HG03025 (cell line): ENCODE results near the gene LLCFC1.

Source experiments
- ATAC-seq: cut with Tn5 transposase; IDR thresholded peaks from one replicate; pipeline ENCODE4 v1.9.1; 2021; ENCODE audit warnings: mild to moderate bottlenecking, moderate library complexity; ENCODE audit not compliant: unreplicated experiment, low FRiP score

The LLCFC1 gene

GRCh38 chr7:142939226-142939910, at the start of gene LLCFC1:
LLCFC1 (plus strand) TSS chr7:142939484; CDS start chr7:142939622, 138 bp downstream.
- no peak for ATAC-seq

- ATAC-seq, result no peak
Measured at GRCh38 chr7:142889816-142890215, 49.5 kb upstream of the LLCFC1 start.

- ATAC-seq, result no peak
Measured at GRCh38 chr7:142890874-142891485, 48.3 kb upstream of the LLCFC1 start.

- no peak for ATAC-seq
Measured at GRCh38 chr7:142891490-142892082, 47.7 kb upstream of the LLCFC1 start.

GRCh38 chr7:142892951-142893350, 46.3 kb upstream of the LLCFC1 start:
- ATAC-seq, result no peak

GRCh38 chr7:142894112-142894984, 44.9 kb upstream of the LLCFC1 start:
- ATAC-seq, result no peak

- ATAC-seq, result no peak
Measured at GRCh38 chr7:142894985-142895593, 44.2 kb upstream of the LLCFC1 start.

- ATAC-seq, result no peak
Measured at GRCh38 chr7:142896151-142896550, 43.1 kb upstream of the LLCFC1 start.

- no peak for ATAC-seq
Measured at GRCh38 chr7:142896741-142897379, 42.4 kb upstream of the LLCFC1 start.

- no peak for ATAC-seq
Measured at GRCh38 chr7:142897691-142898090, 41.6 kb upstream of the LLCFC1 start.

- ATAC-seq, result no peak
Measured at GRCh38 chr7:142898377-142899170, 40.7 kb upstream of the LLCFC1 start.

GRCh38 chr7:142899661-142900060, 39.6 kb upstream of the LLCFC1 start:
- ATAC-seq, result no peak

- no peak for ATAC-seq
Measured at GRCh38 chr7:142901426-142902259, 37.6 kb upstream of the LLCFC1 start.

GRCh38 chr7:142904128-142904527, 35.2 kb upstream of the LLCFC1 start:
- no peak for ATAC-seq

GRCh38 chr7:142905759-142906158, 33.5 kb upstream of the LLCFC1 start:
- no peak for ATAC-seq

- no peak for ATAC-seq
Measured at GRCh38 chr7:142906643-142907042, 32.6 kb upstream of the LLCFC1 start.

- no peak for ATAC-seq
Measured at GRCh38 chr7:142908290-142908689, 31.0 kb upstream of the LLCFC1 start.
